GM18861 (cell line): ENCODE results near the gene RABL6.
A peak's percentile ranks its signal among the peaks of the same experiment; 100 is the strongest.
"Not testable (repeated sequence)": the region's sequence is repeated elsewhere in the genome, so short reads cannot be mapped to it uniquely, and the experiment has no call there.

Source experiments
- ATAC-seq: cut with Tn5 transposase; IDR thresholded peaks from one replicate; pipeline ENCODE4 v1.9.1; 2021; ENCODE audit not compliant: unreplicated experiment

Gene RABL6

GRCh38 chr9:136774416-136775045 is 33.2 kb upstream of the RABL6 start:
- ATAC-seq = no peak

- ATAC-seq = no peak
Observed at GRCh38 chr9:136775191-136775590, 32.6 kb upstream of the RABL6 start.

- no peak for ATAC-seq
Observed at GRCh38 chr9:136776947-136777346, 30.8 kb upstream of the RABL6 start.

- ATAC-seq = no peak
Observed at GRCh38 chr9:136777359-136777758, 30.4 kb upstream of the RABL6 start.

- ATAC-seq = no peak
Observed at GRCh38 chr9:136779808-136780207, 27.9 kb upstream of the RABL6 start.

- no peak for ATAC-seq
Observed at GRCh38 chr9:136782452-136782851, 25.3 kb upstream of the RABL6 start.

- no peak for ATAC-seq
Observed at GRCh38 chr9:136784249-136784996, 23.3 kb upstream of the RABL6 start.

GRCh38 chr9:136784997-136785361 is 22.8 kb upstream of the RABL6 start:
- no peak for ATAC-seq

- not testable (repeated sequence) for ATAC-seq
Observed at GRCh38 chr9:136785565-136786355, 22.0 kb upstream of the RABL6 start.

- no peak for ATAC-seq
Observed at GRCh38 chr9:136786451-136786850, 21.3 kb upstream of the RABL6 start.

- not testable (repeated sequence) for ATAC-seq
Observed at GRCh38 chr9:136786983-136787382, 20.8 kb upstream of the RABL6 start.

GRCh38 chr9:136787690-136788400 is 19.9 kb upstream of the RABL6 start:
- ATAC-seq = no peak

- not testable (repeated sequence) for ATAC-seq
Observed at GRCh38 chr9:136788644-136789522, 18.9 kb upstream of the RABL6 start.

- ATAC-seq = no peak
Observed at GRCh38 chr9:136789523-136789937, 18.2 kb upstream of the RABL6 start.

- peak; percentile 65 for ATAC-seq
Observed at GRCh38 chr9:136790640-136791515, 16.9 kb upstream of the RABL6 start, which contains the start of gene TMEM141. TMEM141 (plus strand) TSS chr9:136791344; CDS start chr9:136791371, 27 bp downstream.

GRCh38 chr9:136791516-136792276 is 16.1 kb upstream of the RABL6 start:
- ATAC-seq = no peak

GRCh38 chr9:136792321-136793085 is 15.2 kb upstream of the RABL6 start:
- ATAC-seq = no peak
